ENCODE data around the gene USP25. TPM values are rescaled to one million over a fixed set of nuclear protein-coding genes. Genes with fewer than 3 reads are reported as not detected.
"Not testable (repeated sequence)": the region's sequence is repeated elsewhere in the genome, so short reads cannot be mapped to it uniquely, and the experiment has no call there.

Gene USP25
- total RNA-seq, 1 donor from 2014 or later: 29.2 TPM

- Histone ChIP-seq H3K27me3 (no peaks in the 10 kb centered on the region), H3K9me3 (no peaks in the 10 kb centered on the region), H3K27ac (no peak overlapping the region), H3K36me3 (no peaks in the 10 kb centered on the region), H3K4me3 (peak overlapping the region; percentile 89 to 100), H3K4me1 (peaks cover 0 to 18% of the 10 kb centered on the region in 2 donors)
- no peak for DNase-seq (ENCODE audit: low spot score in 2 of 2)
- no peak for TF ChIP-seq CTCF (IDR thresholded peaks at IDR 0.05)
- intact Hi-C loops (cut with DNase I): loop anchor here (10.0 kb wide), 1 partner anchor 52 kb away; no protein-coding TSS in a partner anchor
These were observed 2.7 kb downstream of the USP25 start for GRCh38 chr21:15732290-15732995.

DNA sequence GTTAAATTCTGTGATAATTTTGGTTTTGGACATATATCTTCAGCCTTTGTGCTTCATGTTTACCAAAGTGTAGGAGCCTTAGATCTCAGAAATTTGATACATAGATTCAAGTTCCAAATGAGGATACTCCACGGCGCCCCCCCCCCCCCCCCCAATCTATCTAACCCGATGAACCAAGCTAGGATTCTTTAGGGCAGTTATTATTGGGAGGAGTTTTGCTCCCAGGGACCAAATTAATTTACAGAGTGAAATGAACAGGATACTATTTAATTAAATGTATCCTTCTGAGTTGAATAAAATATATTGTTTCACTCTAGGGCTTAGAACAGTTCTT is 3.2 kb downstream of the USP25 start:
- H3K9me3 ChIP-seq: no peaks in the 10 kb centered on the region
- H3K4me3 ChIP-seq: peak overlapping the region in 1 of 2 donors; percentile 100
- no peak for DNase-seq (ENCODE audit: low spot score in 2 of 2)
- no peak for TF ChIP-seq CTCF (IDR thresholded peaks at IDR 0.05)
- no peaks in the 10 kb centered on the region for H3K36me3 ChIP-seq
- no peak overlapping the region for H3K27ac ChIP-seq
- intact Hi-C loops (cut with DNase I): loop anchor here (10.0 kb wide), 1 partner anchor 52 kb away; no protein-coding TSS in a partner anchor
- H3K27me3 ChIP-seq: no peaks in the 10 kb centered on the region
- H3K4me1 ChIP-seq: peaks cover 0 to 18% of the 10 kb centered on the region in 2 donors

GRCh38 chr21:15735409-15735808 is 5.6 kb downstream of the USP25 start:
- intact Hi-C loops (cut with DNase I): loop anchor here (10.0 kb wide), 1 partner anchor 49 kb away; no protein-coding TSS in a partner anchor
- no peak for DNase-seq (ENCODE audit: low spot score in 2 of 2)
- Histone ChIP-seq H3K4me1 (peaks cover 0 to 18% of the 10 kb centered on the region in 2 donors), H3K27ac (no peak overlapping the region), H3K4me3 (no peak overlapping the region), H3K36me3 (no peaks in the 10 kb centered on the region), H3K9me3 (no peaks in the 10 kb centered on the region), H3K27me3 (no peaks in the 10 kb centered on the region)
- no peak for TF ChIP-seq CTCF (IDR thresholded peaks at IDR 0.05)

GRCh38 chr21:15735931-15736330 is 6.1 kb downstream of the USP25 start:
- Histone ChIP-seq H3K4me3 (peak overlapping the region in 1 of 2 donors; percentile 14), H3K4me1 (peaks cover 0 to 18% of the 10 kb centered on the region in 2 donors)
- H3K36me3 ChIP-seq; DNase-seq (ENCODE audit: low spot score in 2 of 2); H3K9me3 ChIP-seq; H3K27ac ChIP-seq; H3K27me3 ChIP-seq: not testable (repeated sequence)
- intact Hi-C loops (cut with DNase I): loop anchor here (10.0 kb wide), 1 partner anchor 49 kb away; no protein-coding TSS in a partner anchor

GRCh38 chr21:15738779-15739178 is 9.0 kb downstream of the USP25 start:
- H3K27me3 ChIP-seq; H3K27ac ChIP-seq; H3K36me3 ChIP-seq; H3K9me3 ChIP-seq; DNase-seq (ENCODE audit: low spot score in 2 of 2); H3K4me1 ChIP-seq; H3K4me3 ChIP-seq: not testable (repeated sequence)
- intact Hi-C loops (cut with DNase I): loop anchor here (10.0 kb wide), 1 partner anchor 46 kb away; no protein-coding TSS in a partner anchor

- intact Hi-C loops (cut with DNase I): no loop called here
- Histone ChIP-seq H3K27ac (no peak overlapping the region), H3K4me1 (peaks cover 0 to 8% of the 10 kb centered on the region in 2 donors)
These were observed 10.6 kb downstream of the USP25 start for GRCh38 chr21:15740383-15740782.

More at GRCh38 chr21:15740383-15740782, 10.6 kb downstream of the USP25 start:
- no peak for DNase-seq (ENCODE audit: low spot score in 2 of 2)
- Histone ChIP-seq H3K27me3 (no peaks in the 10 kb centered on the region), H3K9me3 (no peaks in the 10 kb centered on the region), H3K4me3 (no peak overlapping the region), H3K36me3 (no peaks in the 10 kb centered on the region)
- TF ChIP-seq CTCF (IDR thresholded peaks at IDR 0.05): no peak

All from ascending aorta (tissue), 2 donors.